ENCODE results near the gene PHACTR3. TPM values are rescaled to one million over a fixed set of nuclear protein-coding genes. Genes with fewer than 3 reads are reported as not detected.

The PHACTR3 gene
- total RNA-seq, 2 donors from 2014 or later, result not detected

DNA sequence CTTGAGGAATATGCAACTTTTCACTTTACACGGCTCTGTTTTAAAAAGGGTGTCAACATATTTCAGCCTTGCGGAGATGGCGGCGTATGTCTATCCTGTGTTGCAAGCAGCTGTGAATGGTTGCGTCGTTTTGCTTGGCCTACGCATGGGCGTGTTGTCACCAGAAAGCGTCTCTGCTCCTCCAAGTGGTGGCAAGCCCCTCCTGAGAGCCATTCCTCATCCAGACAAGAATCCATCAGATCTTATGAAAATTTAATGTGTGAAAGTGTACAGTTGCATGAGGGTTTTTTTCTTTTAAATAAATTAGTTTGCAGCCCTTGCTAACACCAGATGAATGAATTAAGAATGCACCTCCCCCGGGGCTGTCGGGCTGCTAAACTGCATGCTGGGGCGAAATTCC lies 114.4 kb downstream of the PHACTR3 start:
- Histone ChIP-seq H3K9me3 (no peaks in the 10 kb centered on the region), H3K36me3 (no peaks in the 10 kb centered on the region), H3K27ac (no peak overlapping the region), H3K27me3 (replicated peaks; ENCODE audit: insufficient read depth) (no peaks in the 10 kb centered on the region), H3K4me1 (ENCODE audit: control insufficient read depth in 1 of 2, low read depth in 2 of 2) (no peaks in the 10 kb centered on the region), H3K4me3 (no peak overlapping the region)
- ATAC-seq (ENCODE audit: insufficient number of reproducible peaks, low FRiP score, low read depth) (no peak), DNase-seq (ENCODE audit: low spot score) (no peak)
- TF ChIP-seq CTCF (IDR thresholded peaks at IDR 0.05), result no peak

- H3K27me3 ChIP-seq (replicated peaks; ENCODE audit: insufficient read depth), result no peaks in the 10 kb centered on the region
- no peak for TF ChIP-seq CTCF (IDR thresholded peaks at IDR 0.05)
Measured at GRCh38 chr20:59720013-59720412, 115.7 kb downstream of the PHACTR3 start.

GRCh38 chr20:59721386-59721785 lies 117.0 kb downstream of the PHACTR3 start:
- H3K4me1 ChIP-seq (ENCODE audit: control insufficient read depth in 1 of 2, low read depth in 2 of 2), result no peaks in the 10 kb centered on the region
- no peak for ATAC-seq (ENCODE audit: insufficient number of reproducible peaks, low FRiP score, low read depth)
- no peaks in the 10 kb centered on the region for H3K27me3 ChIP-seq (replicated peaks; ENCODE audit: insufficient read depth)
- no peak for DNase-seq (ENCODE audit: low spot score)
- no peaks in the 10 kb centered on the region for H3K9me3 ChIP-seq
- no peak for TF ChIP-seq CTCF (IDR thresholded peaks at IDR 0.05)
- H3K4me3 ChIP-seq, result no peak overlapping the region
- no peak overlapping the region for H3K27ac ChIP-seq
- no peaks in the 10 kb centered on the region for H3K36me3 ChIP-seq

More at GRCh38 chr20:59720013-59720412, 115.7 kb downstream of the PHACTR3 start:
- ATAC-seq (ENCODE audit: insufficient number of reproducible peaks, low FRiP score, low read depth), result no peak
- Histone ChIP-seq H3K4me3 (no peak overlapping the region), H3K27ac (no peak overlapping the region), H3K4me1 (ENCODE audit: control insufficient read depth in 1 of 2, low read depth in 2 of 2) (no peaks in the 10 kb centered on the region), H3K36me3 (no peaks in the 10 kb centered on the region), H3K9me3 (no peaks in the 10 kb centered on the region)
- DNase-seq (ENCODE audit: low spot score), result no peak

- no peak for DNase-seq (ENCODE audit: low spot score)
- no peak for ATAC-seq (ENCODE audit: insufficient number of reproducible peaks, low FRiP score, low read depth)
- no peak overlapping the region for H3K4me3 ChIP-seq
- no peaks in the 10 kb centered on the region for H3K27me3 ChIP-seq (replicated peaks; ENCODE audit: insufficient read depth)
- no peaks in the 10 kb centered on the region for H3K4me1 ChIP-seq (ENCODE audit: control insufficient read depth in 1 of 2, low read depth in 2 of 2)
- no peak overlapping the region for H3K27ac ChIP-seq
- H3K9me3 ChIP-seq, result no peaks in the 10 kb centered on the region
- no peaks in the 10 kb centered on the region for H3K36me3 ChIP-seq
- TF ChIP-seq CTCF (IDR thresholded peaks at IDR 0.05), result no peak
Measured at GRCh38 chr20:59723108-59723500, 118.8 kb downstream of the PHACTR3 start.

GRCh38 chr20:59723607-59724456 lies 119.5 kb downstream of the PHACTR3 start:
- Histone ChIP-seq H3K27ac (no peak overlapping the region), H3K4me1 (ENCODE audit: control insufficient read depth in 1 of 2, low read depth in 2 of 2) (no peaks in the 10 kb centered on the region), H3K27me3 (replicated peaks; ENCODE audit: insufficient read depth) (no peaks in the 10 kb centered on the region), H3K9me3 (no peaks in the 10 kb centered on the region), H3K4me3 (no peak overlapping the region), H3K36me3 (no peaks in the 10 kb centered on the region)
- DNase-seq (ENCODE audit: low spot score) (no peak), ATAC-seq (ENCODE audit: insufficient number of reproducible peaks, low FRiP score, low read depth) (no peak)
- no peak for TF ChIP-seq CTCF (IDR thresholded peaks at IDR 0.05)
